Testis (tissue), 3 donors: ENCODE measurements around the gene CHKA. TPM values are rescaled to one million over a fixed set of nuclear protein-coding genes. Genes with fewer than 3 reads are reported as not detected.

Experiments
- DNase-seq: peaks from one replicate; pipeline ENCODE4 v3.0.0-alpha.2; 2019
- H3K27ac ChIP-seq, 2 donors: fragments of 200-600 bp; sonication (generic); one replicate each; pipeline ENCODE4 v1.5.1; 2019
- H3K27me3 ChIP-seq: fragments of 200-600 bp; sonication (generic); one replicate; pipeline ENCODE4 v1.5.1; 2019
- H3K36me3 ChIP-seq: fragments of 200-600 bp; sonication (generic); one replicate; pipeline ENCODE4 v1.5.1; 2017; ENCODE audit warnings: low read depth; ENCODE audit errors: missing control alignments
- H3K4me1 ChIP-seq: fragments of 200-600 bp; sonication (generic); one replicate; pipeline ENCODE4 v1.5.1; 2019
- H3K4me3 ChIP-seq, 2 donors: fragments of 200-600 bp; sonication (generic); one replicate each; pipeline ENCODE4 v1.5.1; 2017 to 2019
- H3K9me3 ChIP-seq: fragments of 200-600 bp; sonication (generic); one replicate; pipeline ENCODE4 v1.5.1; 2017
- CTCF ChIP-seq, 3 experiments: fragments of 450-650 bp in 2 of 3; fragments of 200-600 bp in 1 of 3; sonication (generic) in 1 of 3; IDR thresholded peaks; one replicate each; pipeline ENCODE4 v1.5.1; 2016 to 2019; ENCODE audit warnings: antibody characterized with exemption in 3 of 3, mild to moderate bottlenecking in 2 of 3, moderate library complexity in 1 of 3
- POLR2A ChIP-seq: fragments of 450-650 bp; IDR thresholded peaks from one replicate; pipeline ENCODE4 v1.6.1; 2017; ENCODE audit warnings: antibody characterized with exemption, mild to moderate bottlenecking, moderate library complexity
- WGBS, 2 donors: methylation state at CpG; one replicate each; pipeline ENCODE4 v1.1.5; 2018; 5-methylcytosine and 5-hydroxymethylcytosine counted together
- intact Hi-C: fragments of 100-400 bp; cut with DNase I; formaldehyde crosslinking; loops from one replicate; pipeline ENCODE4 v1.15.1; 2023; ENCODE audit warnings: low total_unique reads
- polyA plus RNA-seq: library from polyadenylated mRNA; stranded (reverse); fragments of 350-450 nt; fragmentation: Illumina TruSeq; extraction: RNeasy Lipid Tissue Mini Kit (QIAGEN cat#74804); gene quantifications from one replicate; pipeline ENCODE4 v1.2.3, GENCODE V29; 2014; ENCODE audit warnings: low read depth, low replicate concordance; ENCODE audit not compliant: insufficient read depth
- total RNA-seq, 2 donors: library from RNA; depleted of rRNA; stranded (reverse); fragments of >200 nt; gene quantifications; one replicate each; pipeline ENCODE4 v1.2.3, GENCODE V29; 2016

Gene CHKA
- total and polyA plus RNA-seq, 3 donors from 2014 or later: 145 to 200 (median 180) TPM

GRCh38 chr11:68166969-68167368, 45.8 kb upstream of the CHKA start:
- no peaks in the 10 kb centered on the region for H3K9me3 ChIP-seq
- no peaks in the 10 kb centered on the region for H3K27me3 ChIP-seq
- TF ChIP-seq POLR2A: no peak
- TF ChIP-seq CTCF (IDR thresholded peaks at IDR 0.05): no peak
- no peaks in the 10 kb centered on the region for H3K4me1 ChIP-seq
- intact Hi-C loops: no loop called here
- no peak overlapping the region for H3K4me3 ChIP-seq
- H3K27ac ChIP-seq: no peak overlapping the region
- DNase-seq: no peak
- 58 to 59% methylated on average over 4 of the region's 4 CpGs for WGBS, 2 donors
- no peaks in the 10 kb centered on the region for H3K36me3 ChIP-seq

DNA sequence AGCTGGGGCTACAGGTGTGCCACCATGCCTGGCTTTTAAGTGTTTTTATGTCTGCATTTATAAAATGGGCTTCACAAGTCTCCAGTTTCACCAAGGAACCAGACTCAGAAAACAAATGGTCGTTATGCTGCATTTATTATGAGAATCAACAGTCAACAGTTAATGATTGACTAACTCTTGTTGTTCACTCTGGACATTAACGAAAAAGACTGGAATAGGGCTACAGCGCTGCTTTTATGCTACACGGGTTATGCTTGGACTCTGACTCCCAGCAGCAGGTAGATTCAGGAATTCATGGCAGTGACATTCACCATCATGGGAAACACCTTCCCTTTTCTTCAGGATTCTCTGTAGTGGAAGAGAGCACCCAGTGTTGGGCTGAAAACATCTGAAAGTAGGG, 44.4 kb upstream of the CHKA start:
- Histone ChIP-seq H3K4me1 (no peaks in the 10 kb centered on the region), H3K27ac (no peak overlapping the region), H3K27me3 (no peaks in the 10 kb centered on the region), H3K36me3 (no peaks in the 10 kb centered on the region), H3K9me3 (no peaks in the 10 kb centered on the region), H3K4me3 (no peak overlapping the region)
- intact Hi-C loops: no loop called here
- TF ChIP-seq POLR2A (no peak), CTCF (IDR thresholded peaks at IDR 0.05) (no peak)
- no peak for DNase-seq
- WGBS, 2 donors: 89 to 96% methylated on average over 4 of the region's 4 CpGs

GRCh38 chr11:68164437-68164836, 43.2 kb upstream of the CHKA start:
- no peaks in the 10 kb centered on the region for H3K36me3 ChIP-seq

GRCh38 chr11:68163691-68164090, 42.5 kb upstream of the CHKA start:
- no peaks in the 10 kb centered on the region for H3K27me3 ChIP-seq
- no peak overlapping the region for H3K4me3 ChIP-seq
- intact Hi-C loops: no loop called here
- no peaks in the 10 kb centered on the region for H3K4me1 ChIP-seq
- H3K27ac ChIP-seq: no peak overlapping the region
- DNase-seq: no peak
- H3K9me3 ChIP-seq: no peaks in the 10 kb centered on the region
- WGBS, 2 donors: 85 to 86% methylated on average over 11 of the region's 11 CpGs
- TF ChIP-seq CTCF (IDR thresholded peaks at IDR 0.05): no peak
- TF ChIP-seq POLR2A: no peak
- H3K36me3 ChIP-seq: no peaks in the 10 kb centered on the region

More at GRCh38 chr11:68164437-68164836, 43.2 kb upstream of the CHKA start:
- no peak overlapping the region for H3K4me3 ChIP-seq
- 96% methylated on average over 2 of the region's 2 CpGs for WGBS, 2 donors
- H3K4me1 ChIP-seq: no peaks in the 10 kb centered on the region
- no peaks in the 10 kb centered on the region for H3K27me3 ChIP-seq
- TF ChIP-seq CTCF (IDR thresholded peaks at IDR 0.05): no peak
- TF ChIP-seq POLR2A: no peak
- no peak overlapping the region for H3K27ac ChIP-seq
- H3K9me3 ChIP-seq: no peaks in the 10 kb centered on the region
- intact Hi-C loops: no loop called here
- DNase-seq: no peak

DNA sequence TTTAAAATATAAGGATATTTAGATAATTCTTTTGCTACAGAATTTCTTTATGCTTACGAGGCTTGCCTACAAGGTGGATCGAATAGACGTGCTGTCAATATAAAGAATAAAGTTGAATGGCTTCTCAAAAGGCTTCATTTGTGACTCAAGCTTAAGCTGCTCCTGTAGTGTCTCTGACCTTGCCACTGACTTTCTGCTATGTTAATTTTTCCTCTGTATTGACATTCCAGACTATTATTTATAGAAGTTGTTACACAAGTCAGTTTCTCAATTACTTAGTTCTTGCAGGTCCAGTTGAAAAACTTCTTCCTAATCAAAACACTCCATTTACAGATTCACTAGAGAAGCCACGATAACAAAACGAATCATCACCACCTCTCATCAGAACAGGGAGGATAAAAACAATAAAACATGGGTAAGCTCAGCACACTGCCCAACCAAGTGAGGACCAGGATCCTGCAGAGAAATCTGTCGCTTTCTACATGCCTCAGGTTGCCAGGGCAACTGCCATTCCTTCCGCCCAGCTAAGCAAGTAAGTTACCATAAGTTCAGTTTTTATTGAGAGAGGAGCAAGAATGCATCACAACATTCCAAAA, 39.0 kb upstream of the CHKA start:
- H3K4me3 ChIP-seq: no peak overlapping the region
- no peaks in the 10 kb centered on the region for H3K36me3 ChIP-seq
- intact Hi-C loops: no loop called here
- H3K4me1 ChIP-seq: no peaks in the 10 kb centered on the region
- 91 to 94% methylated on average over 7 of the region's 7 CpGs for WGBS, 2 donors
- no peak overlapping the region for H3K27ac ChIP-seq
- H3K9me3 ChIP-seq: no peaks in the 10 kb centered on the region
- H3K27me3 ChIP-seq: no peaks in the 10 kb centered on the region
- no peak for DNase-seq
- no peak for TF ChIP-seq POLR2A
- no peak for TF ChIP-seq CTCF (IDR thresholded peaks at IDR 0.05)
